Esophagus (tissue), 2 donors: ENCODE results near the gene ASCC1. TPM values are rescaled to one million over a fixed set of nuclear protein-coding genes. Genes with fewer than 3 reads are reported as not detected.

ENCODE experiments used
- H3K27ac ChIP-seq, 2 donors: one replicate each; pipeline ENCODE4 v1.5.1; 2013; ENCODE audit warnings: low read depth in 2 of 2, mild to moderate bottlenecking in 2 of 2, inconsistent platforms in 1 of 2, low read length in 1 of 2, moderate library complexity in 1 of 2
- H3K27me3 ChIP-seq, 2 donors: one replicate each; pipeline ENCODE4 v1.6.1; 2013; ENCODE audit warnings: low read length in 2 of 2, control low read depth in 1 of 2, mild to moderate bottlenecking in 1 of 2; ENCODE audit not compliant: insufficient read depth in 2 of 2, control insufficient read depth in 1 of 2
- H3K36me3 ChIP-seq, 2 donors: one replicate each; pipeline ENCODE4 v1.6.1; 2013; ENCODE audit warnings: low read length in 1 of 2; ENCODE audit not compliant: control insufficient read depth in 2 of 2, insufficient read depth in 2 of 2
- H3K4me1 ChIP-seq, 2 donors: one replicate each; pipeline ENCODE4 v1.6.1; 2013; ENCODE audit warnings: low read length in 1 of 2; ENCODE audit not compliant: control insufficient read depth in 2 of 2, insufficient read depth in 2 of 2
- H3K4me3 ChIP-seq, 2 donors: one replicate each; pipeline ENCODE4 v1.5.1; 2013; ENCODE audit warnings: low read length in 2 of 2, mild to moderate bottlenecking in 2 of 2, low read depth in 1 of 2, moderate library complexity in 1 of 2
- H3K9me3 ChIP-seq, 2 donors: one replicate each; pipeline ENCODE4 v1.6.1; 2013; ENCODE audit warnings: mild to moderate bottlenecking in 2 of 2, low read depth in 1 of 2, low read length in 1 of 2, moderate library complexity in 1 of 2; ENCODE audit not compliant: control insufficient read depth in 2 of 2, insufficient read depth in 1 of 2
- WGBS, 2 donors: extraction: QIAGEN DNeasy Blood & Tissue Kit; methylation state at CpG; one replicate each; pipeline ENCODE4 v1.1.7; 2013; 5-methylcytosine and 5-hydroxymethylcytosine counted together
- polyA plus RNA-seq, 2 donors: library from polyadenylated mRNA; stranded (reverse); fragments of 200-250 nt; gene quantifications; one replicate each; pipeline ENCODE4 v1.2.3, GENCODE V29; 2013
- donor health status: healthy with polysubstance abuse.
- donor health status: Bipolar disorder and iron deficiency.

ASCC1 gene
- polyA plus RNA-seq, 2 donors, result 4.7 to 12.8 TPM

DNA sequence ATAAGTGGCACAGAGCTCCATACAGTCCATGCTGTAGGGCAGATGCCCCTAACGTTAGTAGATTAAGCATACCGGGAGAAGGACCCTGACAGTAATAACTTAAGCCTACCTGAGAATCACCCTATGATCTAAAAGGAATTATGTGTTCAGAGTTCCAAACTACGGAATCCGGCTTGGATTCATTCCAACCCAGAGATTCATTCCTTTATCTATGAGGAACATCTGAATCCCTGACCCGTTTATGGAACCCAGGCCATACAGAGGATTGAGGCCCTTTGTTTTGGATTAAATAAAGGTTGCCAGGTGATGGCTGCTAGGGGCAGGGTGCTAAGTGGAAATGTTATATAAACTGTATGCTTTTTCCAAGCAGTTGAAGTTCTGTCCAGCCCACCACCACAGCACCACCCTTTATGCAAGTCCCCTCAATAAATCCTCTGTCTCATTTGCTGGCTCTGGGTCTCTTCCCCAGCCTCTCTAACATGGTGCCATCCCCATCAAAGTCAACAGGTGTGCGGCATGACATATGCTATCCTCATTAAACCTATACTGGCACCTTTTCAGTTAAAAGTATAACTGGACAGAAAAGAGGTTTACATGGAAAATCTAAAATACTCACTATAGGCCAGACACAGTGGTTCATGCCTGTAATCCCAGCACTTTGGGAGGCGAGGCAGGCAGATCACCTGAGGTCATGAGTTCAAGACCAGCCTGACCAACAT is 9.4 kb downstream of the ASCC1 start:
- Histone ChIP-seq H3K9me3 (no peaks in the 10 kb centered on the region), H3K4me1 (no peaks in the 10 kb centered on the region), H3K4me3 (no peak overlapping the region), H3K36me3 (peaks cover 3 to 7% of the 10 kb centered on the region in 2 donors), H3K27me3 (no peaks in the 10 kb centered on the region), H3K27ac (no peak overlapping the region)
- 85 to 87% methylated on average over 7 of the region's 7 CpGs for WGBS, 2 donors

DNA sequence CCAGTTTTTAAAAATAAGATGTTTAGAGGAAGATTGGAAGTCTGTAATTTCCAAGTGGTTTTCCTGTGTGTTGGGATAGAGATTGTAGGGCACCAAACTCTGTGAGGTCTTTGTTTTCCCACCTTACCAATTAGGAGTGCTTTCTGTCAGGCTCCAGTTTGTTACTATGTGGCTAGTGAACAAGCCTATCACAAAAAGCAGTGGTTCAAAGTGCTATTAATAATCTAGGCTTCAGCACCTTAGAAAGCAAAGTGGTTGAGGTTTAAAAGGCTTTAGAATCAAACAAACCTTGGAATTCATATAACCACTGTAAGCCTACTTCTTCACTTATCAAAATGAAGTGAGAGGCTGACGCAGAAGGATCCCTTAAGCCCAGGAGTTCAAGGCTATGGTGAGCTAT is 11.4 kb downstream of the ASCC1 start:
- WGBS, 2 donors, result 95 to 96% methylated on average over 1 of the region's 1 CpG
- H3K27me3 ChIP-seq, result no peaks in the 10 kb centered on the region
- H3K36me3 ChIP-seq, result peaks cover 0 to 4% of the 10 kb centered on the region in 2 donors
- H3K9me3 ChIP-seq, result no peaks in the 10 kb centered on the region
- H3K27ac ChIP-seq, result no peak overlapping the region
- H3K4me1 ChIP-seq, result no peaks in the 10 kb centered on the region
- no peak overlapping the region for H3K4me3 ChIP-seq

DNA sequence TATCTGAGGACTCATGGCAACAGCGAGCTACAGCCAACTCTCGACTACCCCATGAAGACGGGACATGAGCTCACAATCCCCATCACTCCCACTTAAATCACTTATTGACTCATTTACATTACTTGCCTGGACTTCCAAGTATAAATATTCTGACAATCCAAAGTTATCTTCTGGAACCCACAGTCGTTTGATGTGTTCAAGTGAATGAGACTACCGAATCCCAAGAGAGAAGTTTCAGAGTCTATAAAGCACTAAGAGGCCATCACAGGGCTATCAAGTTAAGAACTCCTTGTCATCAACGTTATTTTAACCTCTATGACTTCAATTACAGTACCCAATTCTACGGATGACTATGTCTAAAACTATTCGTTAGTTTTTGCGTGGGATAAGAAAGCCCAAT is 11.8 kb downstream of the ASCC1 start:
- H3K4me3 ChIP-seq, result no peak overlapping the region
- WGBS, 2 donors, result 87 to 90% methylated on average over 9 of the region's 9 CpGs
- H3K4me1 ChIP-seq, result no peaks in the 10 kb centered on the region
- H3K9me3 ChIP-seq, result no peaks in the 10 kb centered on the region
- H3K36me3 ChIP-seq, result peaks cover 0 to 4% of the 10 kb centered on the region in 2 donors
- H3K27ac ChIP-seq, result no peak overlapping the region
- no peaks in the 10 kb centered on the region for H3K27me3 ChIP-seq

DNA sequence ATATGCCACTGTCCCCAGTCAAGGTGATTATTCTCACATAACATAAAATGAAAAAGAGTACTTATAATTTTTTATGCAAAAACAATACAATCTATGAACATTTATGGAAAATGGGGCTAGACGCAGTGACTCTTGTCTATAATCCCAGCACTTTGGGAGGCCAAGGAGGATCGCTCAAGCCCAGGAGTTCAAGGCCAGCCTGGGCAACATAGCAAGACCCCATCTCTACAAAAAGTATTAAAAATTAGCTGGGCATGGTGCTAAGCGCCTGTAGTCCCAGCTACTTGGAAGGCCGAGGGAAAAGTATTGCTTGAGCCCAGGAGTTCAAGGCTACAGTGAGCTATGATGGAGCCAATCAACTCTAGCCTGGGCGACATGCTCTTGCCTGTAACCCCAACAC is 14.8 kb downstream of the ASCC1 start:
- Histone ChIP-seq H3K4me1 (no peaks in the 10 kb centered on the region), H3K27me3 (no peaks in the 10 kb centered on the region), H3K9me3 (no peaks in the 10 kb centered on the region), H3K4me3 (no peak overlapping the region), H3K36me3 (peaks cover 0 to 4% of the 10 kb centered on the region in 2 donors), H3K27ac (no peak overlapping the region)
- 80 to 94% methylated on average over 5 of the region's 5 CpGs for WGBS, 2 donors

DNA sequence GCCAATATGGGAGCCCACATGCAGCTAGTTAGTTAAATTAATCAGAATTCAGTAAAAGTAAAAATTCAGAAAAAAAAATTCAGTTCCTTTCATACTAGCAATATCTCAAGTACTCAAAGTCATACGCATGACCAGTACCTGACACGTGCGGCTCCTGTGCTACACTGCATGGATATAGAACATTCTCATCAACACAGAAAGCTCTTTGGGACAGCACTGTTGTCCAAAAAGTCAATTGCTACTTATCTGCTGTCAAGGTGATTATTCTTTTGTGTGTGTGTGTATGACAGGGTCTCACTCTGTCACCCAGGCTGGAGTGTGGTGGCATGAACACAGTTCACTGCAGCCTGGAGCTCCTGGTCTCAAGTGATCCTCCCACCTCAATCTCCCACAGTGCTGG is 15.2 kb downstream of the ASCC1 start:
- Histone ChIP-seq H3K27me3 (no peaks in the 10 kb centered on the region), H3K4me3 (no peak overlapping the region), H3K36me3 (peaks cover 0 to 4% of the 10 kb centered on the region in 2 donors), H3K27ac (no peak overlapping the region), H3K9me3 (no peaks in the 10 kb centered on the region), H3K4me1 (no peaks in the 10 kb centered on the region)
- WGBS, 2 donors, result 95 to 96% methylated on average over 3 of the region's 3 CpGs

DNA sequence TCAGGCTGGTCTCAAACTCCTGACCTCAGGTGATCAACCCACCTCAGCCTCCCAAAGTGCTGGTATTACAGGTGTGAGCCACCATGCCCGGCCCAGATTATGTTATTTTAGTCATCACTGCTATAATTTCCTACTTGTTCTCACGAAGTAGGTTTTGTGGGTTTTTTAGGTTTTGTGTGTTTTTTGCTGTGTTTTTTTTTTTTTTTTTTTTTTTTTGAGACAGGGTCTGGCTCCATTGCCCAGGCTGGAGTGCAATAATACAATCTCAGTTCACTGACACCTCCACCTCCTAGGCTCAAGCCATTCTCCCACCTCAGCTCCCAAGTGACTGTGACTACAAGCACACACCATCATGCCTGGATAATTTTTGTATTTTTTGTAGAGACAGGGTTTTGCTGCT is 21.1 kb downstream of the ASCC1 start:
- Histone ChIP-seq H3K4me1 (no peaks in the 10 kb centered on the region), H3K36me3 (peaks cover 0 to under 1% of the 10 kb centered on the region in 2 donors), H3K4me3 (no peak overlapping the region), H3K9me3 (no peaks in the 10 kb centered on the region), H3K27ac (no peak overlapping the region), H3K27me3 (no peaks in the 10 kb centered on the region)
- 85 to 91% methylated on average over 2 of the region's 2 CpGs for WGBS, 2 donors

DNA sequence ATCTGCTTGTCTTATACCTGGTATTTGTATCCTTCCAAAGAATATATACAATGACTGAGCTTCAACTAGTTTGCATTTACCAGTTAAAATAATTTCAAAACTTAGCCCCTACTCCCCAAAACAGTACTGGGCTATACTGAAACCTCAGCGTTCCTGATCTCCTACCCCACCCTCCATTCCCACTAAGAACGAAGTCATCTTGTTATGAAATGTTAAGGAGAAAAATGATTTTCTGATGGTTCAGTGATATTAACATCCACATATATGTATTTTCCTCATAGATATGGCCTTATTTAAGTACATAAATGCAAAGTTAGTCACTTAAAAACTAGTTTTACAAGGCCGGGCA is 29.1 kb downstream of the ASCC1 start:
- H3K4me1 ChIP-seq, result no peaks in the 10 kb centered on the region
- 74 to 78% methylated on average over 3 of the region's 3 CpGs for WGBS, 2 donors
- H3K27me3 ChIP-seq, result no peaks in the 10 kb centered on the region
- H3K9me3 ChIP-seq, result no peaks in the 10 kb centered on the region
- H3K27ac ChIP-seq, result peak overlapping the region; percentile 37 to 55
- H3K4me3 ChIP-seq, result no peak overlapping the region
- H3K36me3 ChIP-seq, result peaks cover 0 to 3% of the 10 kb centered on the region in 2 donors

DNA sequence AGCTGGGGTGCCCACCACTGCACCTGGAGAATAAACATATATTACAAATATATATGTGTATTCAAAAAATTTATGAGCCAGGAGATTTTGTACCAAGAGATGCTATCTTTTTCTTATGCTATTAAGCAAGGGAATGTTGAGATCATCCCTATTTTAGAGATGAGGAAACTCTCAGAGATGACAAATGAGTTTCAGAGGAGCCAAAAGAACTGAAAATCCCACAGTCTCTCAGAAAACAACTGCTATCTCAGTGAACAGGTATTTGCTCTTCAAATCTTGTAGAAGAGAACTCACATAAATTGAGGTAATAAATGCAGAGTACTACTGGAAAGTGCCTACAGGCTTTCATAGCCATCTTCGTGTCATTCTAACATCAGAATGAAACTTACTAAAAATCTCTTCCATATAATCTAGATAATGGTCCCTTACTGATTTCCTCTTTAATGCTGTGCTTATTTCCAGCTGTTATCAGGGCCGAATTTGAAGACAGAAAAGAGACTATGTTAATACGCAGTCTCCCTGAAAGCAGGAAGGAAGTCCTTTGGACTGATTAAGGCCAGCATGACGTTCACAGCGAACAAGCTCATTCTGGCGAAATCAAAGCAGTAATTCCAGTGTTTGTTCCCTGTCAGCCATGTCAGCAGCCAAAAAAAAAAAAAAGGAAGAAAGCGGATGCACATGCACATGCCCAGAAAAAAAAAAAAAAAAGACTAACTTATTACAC is 29.7 kb downstream of the ASCC1 start:
- H3K4me1 ChIP-seq, result no peaks in the 10 kb centered on the region
- no peaks in the 10 kb centered on the region for H3K9me3 ChIP-seq
- H3K36me3 ChIP-seq, result peaks cover 0 to 3% of the 10 kb centered on the region in 2 donors
- WGBS, 2 donors, result 67 to 68% methylated on average over 6 to 7 of the region's 7 CpGs
- H3K4me3 ChIP-seq, result no peak overlapping the region
- no peaks in the 10 kb centered on the region for H3K27me3 ChIP-seq
- peak overlapping the region; percentile 21 to 54 for H3K27ac ChIP-seq

DNA sequence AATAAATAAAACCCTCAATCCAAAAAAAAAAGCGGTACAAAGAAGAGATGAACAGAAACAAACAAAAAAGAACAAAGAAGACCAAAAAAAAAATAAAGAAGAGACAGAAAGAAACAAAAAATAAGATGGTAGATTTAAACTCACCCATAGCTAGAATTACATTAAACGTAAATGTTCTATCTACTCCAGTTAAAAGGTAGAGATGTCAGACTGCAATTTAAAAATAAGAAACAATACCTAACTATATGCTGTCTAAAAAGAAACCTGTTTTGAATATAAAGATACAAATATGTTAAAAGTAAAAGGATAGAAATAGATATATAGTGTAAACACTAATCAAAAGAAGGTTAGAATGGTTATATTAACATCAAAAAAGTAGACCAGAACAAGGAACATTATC is 31.9 kb downstream of the ASCC1 start:
- H3K27me3 ChIP-seq, result no peaks in the 10 kb centered on the region
- no peaks in the 10 kb centered on the region for H3K4me1 ChIP-seq
- no peaks in the 10 kb centered on the region for H3K9me3 ChIP-seq
- H3K27ac ChIP-seq, result no peak overlapping the region
- no peaks in the 10 kb centered on the region for H3K36me3 ChIP-seq
- WGBS, 2 donors, result 98% methylated on average over 2 of the region's 2 CpGs
- no peak overlapping the region for H3K4me3 ChIP-seq

DNA sequence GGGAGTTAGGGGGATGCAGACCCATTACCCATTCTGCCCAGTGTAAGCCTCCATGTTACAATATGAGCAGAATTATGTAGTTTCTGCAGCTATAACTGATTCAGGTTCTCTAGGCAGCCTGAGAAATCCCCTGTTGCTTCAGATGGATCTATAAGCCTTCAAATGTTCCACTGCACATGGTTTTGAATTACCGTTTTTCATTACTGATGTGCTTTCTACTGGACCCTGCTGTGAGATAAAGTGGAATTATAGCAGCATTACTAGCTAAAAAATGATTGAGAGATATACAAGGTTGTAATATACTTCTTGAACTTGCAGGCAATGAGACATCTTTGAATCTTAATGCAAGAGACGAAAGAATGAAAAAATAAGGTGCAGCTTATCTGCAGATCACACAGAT is 38.6 kb downstream of the ASCC1 start:
- Histone ChIP-seq H3K4me1 (peaks cover 0 to 4% of the 10 kb centered on the region in 2 donors), H3K27me3 (no peaks in the 10 kb centered on the region), H3K4me3 (no peak overlapping the region), H3K9me3 (no peaks in the 10 kb centered on the region), H3K27ac (no peak overlapping the region), H3K36me3 (no peaks in the 10 kb centered on the region)
- WGBS, 2 donors, result 95 to 98% methylated on average over 2 of the region's 2 CpGs
